Activated CD8-positive, alpha-beta memory T cell treated with anti-CD3 and anti-CD28 coated beads, Interleukin-2, amount 50 U/mL, for 24 hours (primary cell): ENCODE data around the gene TRIM8.

ENCODE experiments used
- DNase-seq: peaks from one replicate; pipeline ENCODE4 v3.0.0-alpha.2; 2020; ENCODE audit errors: extremely low read depth

The TRIM8 gene, protein sequence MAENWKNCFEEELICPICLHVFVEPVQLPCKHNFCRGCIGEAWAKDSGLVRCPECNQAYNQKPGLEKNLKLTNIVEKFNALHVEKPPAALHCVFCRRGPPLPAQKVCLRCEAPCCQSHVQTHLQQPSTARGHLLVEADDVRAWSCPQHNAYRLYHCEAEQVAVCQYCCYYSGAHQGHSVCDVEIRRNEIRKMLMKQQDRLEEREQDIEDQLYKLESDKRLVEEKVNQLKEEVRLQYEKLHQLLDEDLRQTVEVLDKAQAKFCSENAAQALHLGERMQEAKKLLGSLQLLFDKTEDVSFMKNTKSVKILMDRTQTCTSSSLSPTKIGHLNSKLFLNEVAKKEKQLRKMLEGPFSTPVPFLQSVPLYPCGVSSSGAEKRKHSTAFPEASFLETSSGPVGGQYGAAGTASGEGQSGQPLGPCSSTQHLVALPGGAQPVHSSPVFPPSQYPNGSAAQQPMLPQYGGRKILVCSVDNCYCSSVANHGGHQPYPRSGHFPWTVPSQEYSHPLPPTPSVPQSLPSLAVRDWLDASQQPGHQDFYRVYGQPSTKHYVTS

DNA sequence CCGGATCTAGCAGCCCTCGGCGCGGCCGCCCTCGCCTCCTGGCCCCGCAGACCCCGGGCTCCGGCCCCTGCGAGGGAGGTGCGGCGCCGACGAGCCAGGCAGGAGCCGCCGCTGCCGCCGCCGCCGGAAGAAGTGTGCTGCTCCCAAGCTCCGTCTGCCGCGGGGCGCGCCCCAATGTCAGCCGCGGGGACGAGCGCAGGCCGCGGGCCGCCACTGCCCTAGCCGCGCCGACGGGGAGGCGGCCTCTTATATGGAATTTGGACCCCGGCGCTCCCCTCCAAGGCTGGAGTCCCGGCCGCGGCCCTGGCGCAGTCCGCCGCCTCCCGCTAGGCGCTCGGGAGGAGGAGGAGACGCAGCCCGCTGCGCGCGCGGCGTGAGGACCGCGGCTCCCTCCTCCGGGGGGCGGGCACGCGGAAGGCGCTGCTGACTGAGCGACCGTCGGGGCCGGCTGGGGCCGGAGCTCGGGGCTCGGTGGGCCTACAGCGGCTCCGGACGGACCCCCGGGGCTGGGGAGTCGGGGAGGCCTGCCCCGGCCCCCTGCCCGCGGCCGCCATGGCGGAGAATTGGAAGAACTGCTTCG lies at the start of gene TRIM8:
TSS of gene TRIM8 (plus strand) at position 414 of the 580 bp plus-strand sequence. CDS start at position 553, 139 bp downstream.
- no peak for DNase-seq

DNA sequence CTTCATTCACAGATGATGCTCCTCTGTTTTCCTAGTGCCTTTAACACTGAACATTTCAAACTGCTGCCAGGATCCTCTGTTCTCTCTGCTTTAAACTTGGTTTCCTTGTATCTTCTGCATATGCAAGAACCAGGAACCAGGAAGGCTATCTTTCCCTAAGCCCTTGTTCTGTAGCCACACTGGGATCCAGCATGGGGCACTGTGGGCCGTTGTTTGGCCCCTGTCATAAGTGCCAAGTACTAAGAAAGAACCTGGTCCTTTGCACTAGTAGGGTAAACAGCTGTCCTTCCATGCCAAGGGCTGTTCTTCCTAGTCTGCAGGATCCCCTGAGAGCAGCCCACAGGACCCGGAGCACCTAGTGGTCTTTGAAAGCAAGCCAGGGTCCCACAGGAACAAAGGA lies 49.0 kb upstream of the TRIM8 start:
- DNase-seq, result no peak

- DNase-seq, result no peak
Measured at GRCh38 chr10:102595897-102596296, 48.4 kb upstream of the TRIM8 start.

DNA sequence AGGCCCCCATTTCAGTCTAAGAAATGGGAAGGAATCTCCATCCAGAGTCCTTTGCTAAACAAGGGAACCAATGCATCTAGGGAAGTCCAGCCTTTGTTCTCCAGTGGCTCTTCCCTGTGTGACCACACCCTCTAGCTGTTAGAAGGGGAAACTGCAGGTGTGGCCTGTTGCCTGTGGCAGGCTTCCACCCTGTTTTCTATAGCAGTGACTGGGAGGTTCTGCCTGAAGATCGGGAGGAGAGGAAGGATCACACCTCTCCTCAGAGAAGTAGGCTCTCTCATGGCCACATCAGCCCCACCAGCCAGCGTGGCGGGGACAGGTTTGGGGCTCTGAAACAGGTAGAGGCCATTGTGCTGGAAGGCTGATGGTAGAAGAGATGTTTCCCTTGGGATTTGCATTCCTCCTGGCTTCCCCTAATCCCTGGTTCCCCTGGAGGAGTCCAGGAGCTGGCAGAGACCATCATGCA lies 47.7 kb upstream of the TRIM8 start:
- no peak for DNase-seq

DNA sequence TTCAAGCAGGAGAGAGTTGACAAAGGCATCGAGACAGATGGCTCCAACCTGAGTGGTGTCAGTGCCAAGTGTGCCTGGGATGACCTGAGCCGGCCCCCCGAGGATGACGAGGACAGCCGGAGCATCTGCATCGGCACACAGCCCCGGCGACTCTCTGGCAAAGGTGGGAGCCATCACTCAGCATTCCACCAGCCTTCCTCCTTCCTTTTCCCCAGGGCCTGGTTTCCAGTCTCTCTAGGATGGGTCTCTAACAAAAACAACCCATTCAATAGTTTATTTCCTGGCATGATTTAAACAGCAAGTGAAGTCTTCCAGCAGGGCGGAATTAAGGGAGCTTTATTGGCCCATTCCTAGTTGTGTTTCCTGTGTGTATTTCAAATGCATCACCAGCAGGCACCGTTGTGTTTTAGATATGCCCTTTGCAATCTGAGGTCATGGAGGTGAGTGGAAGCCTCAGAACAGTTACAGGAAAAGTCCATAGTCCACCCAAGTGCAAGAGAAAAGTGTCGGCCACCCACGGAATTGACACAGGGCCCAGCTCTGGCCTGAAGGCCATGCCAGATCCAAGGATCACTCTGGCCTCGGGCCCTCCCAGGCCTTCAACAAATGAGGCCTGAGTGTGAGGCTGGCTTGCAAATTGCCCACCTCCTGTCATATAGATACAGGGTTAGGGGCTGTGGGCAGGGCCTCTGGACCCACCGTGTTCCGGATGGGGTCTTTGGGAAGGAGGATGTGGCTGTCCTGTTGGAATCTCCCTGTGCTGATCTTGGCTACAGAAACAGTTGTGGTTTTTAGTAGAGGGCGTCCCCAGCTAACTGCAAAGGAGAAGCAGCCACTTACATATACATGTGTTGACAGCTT lies 46.9 kb upstream of the TRIM8 start:
- no peak for DNase-seq

GRCh38 chr10:102598243-102598642 lies 46.0 kb upstream of the TRIM8 start:
- DNase-seq, result no peak

- no peak for DNase-seq
Measured at GRCh38 chr10:102599565-102600327, 44.5 kb upstream of the TRIM8 start.

- no peak for DNase-seq
Measured at GRCh38 chr10:102600816-102601215, 43.5 kb upstream of the TRIM8 start.

DNA sequence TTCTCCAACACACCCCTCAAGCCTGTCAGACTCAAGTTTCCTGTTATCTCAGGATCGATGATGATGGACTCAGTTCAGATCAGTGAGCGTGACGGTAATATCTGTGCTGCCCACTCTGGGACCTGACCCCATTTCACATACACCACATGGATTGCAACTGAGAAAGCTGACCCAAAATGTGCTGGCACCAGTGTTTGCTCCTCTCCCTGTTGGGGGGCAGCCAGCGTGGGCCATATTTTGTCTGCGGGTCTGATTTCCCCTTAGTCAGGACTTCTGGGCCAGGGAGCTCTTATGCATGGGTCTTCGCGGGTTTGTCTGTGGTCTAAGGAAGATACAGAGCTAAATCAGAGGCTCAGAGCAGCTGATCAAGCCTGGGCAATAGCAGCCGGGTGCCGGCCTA lies 42.6 kb upstream of the TRIM8 start:
- DNase-seq, result no peak

GRCh38 chr10:102602272-102603045 lies 41.8 kb upstream of the TRIM8 start:
- no peak for DNase-seq

DNA sequence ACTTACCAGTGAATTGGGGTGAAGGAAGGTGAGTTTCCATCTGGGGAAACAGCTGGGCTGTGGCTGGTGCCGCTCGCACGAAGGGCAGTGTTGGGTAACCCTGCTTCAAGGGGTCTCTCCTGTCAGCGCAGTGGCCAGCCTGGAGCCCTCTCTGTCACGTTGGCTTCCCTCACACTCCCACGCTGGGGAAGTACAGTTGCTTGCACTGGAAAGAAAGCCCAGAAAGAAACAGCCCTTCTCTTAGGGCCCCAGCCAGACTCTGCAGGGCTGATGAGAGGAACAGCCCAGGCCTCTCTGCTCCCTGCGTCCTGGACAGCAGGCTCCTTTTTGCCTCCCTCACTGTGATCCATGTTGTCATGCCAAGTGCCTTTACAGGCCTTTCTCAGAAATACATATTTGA lies 40.3 kb upstream of the TRIM8 start:
- DNase-seq, result no peak

DNA sequence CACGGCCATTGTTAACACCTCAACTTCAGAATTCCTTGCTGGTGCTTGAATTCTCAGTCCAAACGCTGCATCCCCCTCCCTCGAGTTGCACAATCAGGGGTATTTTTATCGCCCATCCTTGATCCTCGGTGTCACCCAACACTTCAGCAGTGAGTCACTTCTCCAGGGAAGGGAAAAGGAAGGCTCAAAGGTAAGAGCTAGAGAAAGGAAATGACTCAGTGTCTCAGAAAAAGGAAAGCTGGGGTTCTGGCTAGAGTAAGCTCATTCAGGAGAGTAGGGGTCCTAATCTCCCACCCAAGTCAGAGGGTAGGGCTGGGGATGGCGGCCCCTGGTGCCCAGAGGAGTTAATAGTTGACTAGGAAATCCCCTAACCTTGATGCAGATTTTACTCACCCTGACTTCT lies 39.8 kb upstream of the TRIM8 start:
- DNase-seq, result no peak

GRCh38 chr10:102605712-102606111 lies 38.6 kb upstream of the TRIM8 start:
- no peak for DNase-seq

DNA sequence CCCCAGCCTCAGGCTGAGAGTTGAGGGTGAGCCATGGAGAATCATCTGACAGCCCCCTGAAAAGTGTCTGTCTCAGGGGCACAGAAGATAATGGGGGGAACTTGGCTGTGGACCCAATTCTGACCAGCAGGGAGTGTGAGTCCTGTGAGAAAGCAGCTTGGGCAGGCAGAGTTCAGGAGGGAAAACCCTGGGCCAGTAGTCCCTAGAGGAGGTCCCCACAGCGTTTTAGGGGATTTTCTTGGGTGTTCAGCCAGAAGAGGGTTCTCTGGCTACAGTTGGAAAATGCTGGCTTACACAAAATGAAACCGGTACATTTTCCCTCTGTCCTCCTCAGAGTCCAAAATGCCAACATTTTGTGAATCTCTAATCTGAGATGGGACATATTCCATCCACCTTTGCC lies 35.8 kb upstream of the TRIM8 start:
- no peak for DNase-seq

DNA sequence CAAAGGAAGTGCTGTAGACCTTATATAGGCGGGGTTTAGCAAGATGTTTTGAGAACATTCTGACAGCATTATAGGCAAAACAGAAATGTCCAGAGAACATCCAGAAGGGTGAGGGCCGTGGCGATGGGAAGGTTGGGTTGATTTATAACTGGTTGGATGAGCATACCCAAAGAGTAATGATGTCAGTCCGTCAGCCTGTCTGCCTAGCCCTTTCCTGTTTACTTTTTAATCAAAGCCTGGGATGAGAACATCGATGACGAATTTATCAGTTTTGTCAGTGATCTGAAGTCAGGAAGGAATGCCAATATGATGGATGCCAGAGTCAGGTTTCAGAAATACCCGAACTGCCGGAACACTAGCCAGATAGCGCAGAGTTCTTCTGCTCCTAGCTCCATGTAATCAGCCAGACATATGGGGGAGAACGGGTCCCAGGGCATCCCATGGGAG lies 33.8 kb upstream of the TRIM8 start:
- no peak for DNase-seq

DNA sequence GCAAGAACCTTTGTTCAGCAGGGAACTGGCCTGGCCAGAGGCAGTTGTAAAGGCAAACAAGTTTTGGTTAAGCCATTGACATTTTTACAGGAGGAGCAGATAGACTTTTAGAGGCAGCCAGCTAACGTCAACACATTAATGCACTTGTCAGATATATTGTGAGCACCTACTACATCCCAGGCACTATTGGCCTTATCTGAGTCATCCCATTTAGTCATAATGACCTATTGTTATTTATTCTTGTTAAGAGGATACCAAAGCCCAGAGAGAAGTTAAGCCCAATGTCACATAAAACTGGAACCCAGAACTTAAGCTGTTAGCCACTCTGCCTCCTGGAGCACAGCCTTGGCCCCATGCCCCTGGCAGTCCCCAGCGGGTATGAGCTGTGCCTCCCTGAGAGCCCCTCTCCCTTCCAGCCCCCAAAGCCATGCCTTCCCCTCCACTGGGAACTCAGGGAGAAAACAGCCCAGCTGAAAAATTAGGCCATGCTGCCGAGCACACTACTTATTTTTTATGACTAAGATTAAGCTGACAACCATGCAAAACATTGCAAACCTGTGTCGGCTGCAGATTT lies 32.7 kb upstream of the TRIM8 start:
- no peak for DNase-seq

DNA sequence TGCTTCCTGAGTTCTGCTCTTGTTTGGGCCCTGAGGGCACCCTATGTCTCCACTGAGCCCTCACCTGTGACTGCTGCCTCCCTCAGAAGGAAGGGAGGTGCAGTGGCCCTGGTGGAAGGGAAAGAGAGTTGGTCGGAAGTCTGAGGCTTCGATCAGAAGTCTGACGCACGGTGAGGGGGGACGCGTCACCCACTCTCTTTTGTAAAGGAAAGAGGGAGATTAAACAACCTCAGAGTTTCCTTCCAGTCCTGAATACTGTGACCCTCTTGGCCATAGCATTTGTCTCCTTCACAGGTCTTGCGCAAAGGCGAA lies 31.4 kb upstream of the TRIM8 start:
- DNase-seq, result no peak

DNA sequence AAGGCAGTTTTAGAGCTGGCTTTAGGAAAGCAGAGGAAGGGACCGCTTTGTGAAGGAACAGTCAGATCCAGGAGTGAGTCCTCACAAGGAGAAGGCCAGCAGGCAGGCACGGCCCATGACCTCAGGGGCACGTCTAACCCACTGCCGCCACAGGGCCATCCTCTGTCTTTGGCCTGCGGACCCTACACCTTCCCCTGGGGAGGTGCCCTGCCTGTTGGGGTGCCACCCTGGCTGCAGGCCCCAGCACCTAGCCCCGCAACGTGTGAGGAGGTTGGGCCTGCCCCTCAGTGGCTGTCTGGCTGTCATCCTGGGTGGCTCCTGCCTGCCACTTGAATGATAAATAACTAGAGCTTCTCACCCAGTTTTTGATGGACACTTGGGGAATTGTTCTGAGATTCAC lies 31.0 kb upstream of the TRIM8 start:
- DNase-seq, result no peak

GRCh38 chr10:102613785-102614184 lies 30.5 kb upstream of the TRIM8 start:
- no peak for DNase-seq

GRCh38 chr10:102614888-102615287 lies 29.4 kb upstream of the TRIM8 start:
- no peak for DNase-seq
